HUES6 (cell line): ENCODE data around the gene CPA1.

Source experiments
- H3K27ac ChIP-seq: 2 replicates; pipeline ENCODE4 v1.7.0; 2013; ENCODE audit warnings: low read depth, mild to moderate bottlenecking, low read length, inconsistent platforms
- H3K27me3 ChIP-seq: 2 replicates; pipeline ENCODE4 v1.6.1; 2013; ENCODE audit warnings: low read length; ENCODE audit not compliant: control insufficient read depth, insufficient read depth
- H3K36me3 ChIP-seq: 2 replicates; pipeline ENCODE4 v1.6.1; 2013; ENCODE audit warnings: low read length; ENCODE audit not compliant: control insufficient read depth, insufficient read depth
- H3K4me1 ChIP-seq: 2 replicates; pipeline ENCODE4 v1.6.1; 2013; ENCODE audit warnings: low read length; ENCODE audit not compliant: control insufficient read depth, insufficient read depth
- H3K4me3 ChIP-seq: 2 replicates; pipeline ENCODE4 v1.5.1; 2013; ENCODE audit warnings: low read depth, low read length
- H3K9ac ChIP-seq: one replicate; pipeline ENCODE4 v1.6.1; 2013; ENCODE audit warnings: mild to moderate bottlenecking, low read length
- H3K9me3 ChIP-seq: 2 replicates; pipeline ENCODE4 v1.6.1; 2013; ENCODE audit warnings: low read depth, low read length; ENCODE audit not compliant: control insufficient read depth, insufficient read depth

CPA1 gene

DNA sequence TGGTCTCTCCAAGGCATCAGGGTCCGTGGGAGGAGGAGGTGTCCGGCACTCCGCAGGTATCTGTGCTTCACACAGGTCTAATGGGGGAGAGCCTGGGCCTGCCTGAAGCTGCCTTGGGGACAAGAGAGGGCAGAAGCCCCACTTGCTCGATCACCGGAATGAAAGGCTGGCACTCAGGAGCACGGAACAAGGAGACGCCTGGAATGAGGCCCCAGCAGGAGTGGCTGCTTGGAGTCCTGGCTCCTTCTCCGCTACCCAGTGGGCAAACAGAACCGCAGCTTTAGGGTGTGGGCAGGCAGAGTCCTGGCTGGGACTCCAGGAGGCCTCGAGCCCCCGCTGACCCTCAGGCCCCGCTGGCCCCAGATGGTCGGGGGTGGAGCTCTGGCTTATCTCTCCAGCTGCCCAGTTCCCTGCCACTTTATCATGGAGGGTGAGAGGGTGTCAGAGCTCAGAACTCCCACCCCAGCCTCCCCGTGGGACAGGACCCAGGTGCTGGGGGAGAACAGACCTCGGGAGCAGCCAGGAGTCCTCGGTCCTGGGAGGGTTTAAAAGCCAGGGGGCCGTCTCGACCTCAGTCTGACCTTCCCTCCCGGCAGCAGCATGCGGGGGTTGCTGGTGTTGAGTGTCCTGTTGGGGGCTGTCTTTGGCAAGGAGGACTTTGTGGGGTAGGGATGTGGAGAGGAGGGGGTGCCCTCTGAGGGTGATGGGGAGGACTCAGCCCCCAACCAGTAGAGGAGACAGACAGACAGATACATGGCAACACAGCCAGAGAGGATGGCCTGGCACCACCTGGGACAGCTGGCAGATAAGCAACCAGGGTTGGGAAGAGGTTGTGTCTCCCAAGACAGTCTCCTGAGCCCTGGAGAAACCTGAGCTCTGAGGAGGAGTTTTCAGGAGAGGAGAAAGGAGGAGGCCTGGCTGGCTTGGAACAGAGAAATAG, at the start of gene CPA1:
TSS of gene CPA1 (plus strand) at position 574 of the 940 bp plus-strand sequence. CDS start at position 601, 27 bp downstream.
- Histone ChIP-seq H3K9me3 (peaks cover 20% of the 10 kb centered on the region), H3K27ac (no peak within 1 kb of the TSS), H3K4me1 (peaks cover 10% of the 10 kb centered on the region; the same call in 1 of the 2 replicates), H3K27me3 (no peaks in the 10 kb centered on the region), H3K9ac (peak within 1 kb of the TSS; percentile 43), H3K36me3 (no peaks in the 10 kb centered on the region), H3K4me3 (no peak within 1 kb of the TSS)

DNA sequence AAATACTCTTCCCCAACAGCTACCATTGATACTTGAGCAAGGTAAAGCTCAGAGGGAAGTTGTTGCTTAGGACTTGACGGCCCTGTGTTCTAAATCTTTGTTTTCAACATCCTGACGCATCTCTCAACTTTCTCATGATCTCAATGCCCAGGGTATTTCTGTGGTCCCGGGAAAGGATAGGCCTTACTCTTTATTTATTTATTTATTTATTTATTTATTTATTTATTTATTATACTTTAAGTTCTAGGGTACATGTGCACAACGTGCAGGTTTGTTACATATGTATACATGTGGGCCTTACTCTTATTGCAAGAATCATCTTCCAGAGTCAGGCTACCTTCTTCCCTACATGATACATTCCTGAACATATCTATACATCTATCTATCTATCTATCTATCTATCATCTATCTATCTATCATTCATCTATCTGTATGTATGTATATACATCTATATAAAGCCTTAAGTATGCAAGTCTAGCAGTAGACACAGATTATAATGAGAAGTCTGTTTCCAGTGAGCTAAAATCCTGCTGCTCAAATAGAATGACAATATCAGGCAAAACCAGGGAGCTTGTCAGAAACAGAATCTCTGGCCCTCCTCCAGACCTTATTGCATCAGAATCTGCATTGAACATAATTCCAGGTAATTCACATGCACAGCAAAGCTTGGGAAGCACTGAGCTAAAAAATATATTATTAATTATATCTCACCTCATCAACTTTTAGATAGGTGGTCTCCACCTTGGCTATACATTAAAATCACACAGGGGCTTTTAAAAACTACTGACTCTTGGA, 47.8 kb upstream of the CPA1 start:
- no peaks in the 10 kb centered on the region for H3K36me3 ChIP-seq
- no peaks in the 10 kb centered on the region for H3K27me3 ChIP-seq
- H3K4me3 ChIP-seq, result no peak overlapping the region
- no peaks in the 10 kb centered on the region for H3K9me3 ChIP-seq
- H3K27ac ChIP-seq, result no peak overlapping the region
- H3K9ac ChIP-seq, result no peak overlapping the region
- peaks cover 6% of the 10 kb centered on the region; the same call in 1 of the 2 replicates for H3K4me1 ChIP-seq

DNA sequence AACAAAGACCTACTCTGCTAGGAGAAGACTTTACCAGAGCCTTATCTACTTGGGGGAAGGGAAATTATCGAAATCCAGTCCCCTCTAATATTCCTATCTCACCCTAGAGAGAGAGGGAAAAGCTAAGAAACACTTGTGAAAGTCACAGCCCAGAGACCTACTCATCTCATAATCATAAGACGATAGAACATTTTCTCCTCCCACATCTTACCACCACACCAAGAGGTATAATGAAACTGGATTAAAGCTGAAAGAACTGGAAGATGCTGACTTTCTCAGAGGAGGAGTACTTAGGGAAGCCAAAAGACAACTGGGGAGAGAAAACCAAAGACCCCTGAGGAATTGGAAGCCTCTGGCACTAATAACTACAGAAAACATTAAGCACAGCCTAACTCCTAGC, 46.5 kb upstream of the CPA1 start:
- H3K4me1 ChIP-seq, result peaks cover 19% of the 10 kb centered on the region
- no peaks in the 10 kb centered on the region for H3K36me3 ChIP-seq
- H3K9ac ChIP-seq, result no peak overlapping the region
- H3K27ac ChIP-seq, result no peak overlapping the region
- H3K4me3 ChIP-seq, result no peak overlapping the region
- H3K9me3 ChIP-seq, result no peaks in the 10 kb centered on the region
- no peaks in the 10 kb centered on the region for H3K27me3 ChIP-seq

- H3K27ac ChIP-seq, result no peak overlapping the region
- H3K9me3 ChIP-seq, result no peaks in the 10 kb centered on the region
- no peaks in the 10 kb centered on the region for H3K36me3 ChIP-seq
- peaks cover 19% of the 10 kb centered on the region for H3K4me1 ChIP-seq
- no peak overlapping the region for H3K4me3 ChIP-seq
- H3K27me3 ChIP-seq, result no peaks in the 10 kb centered on the region
- H3K9ac ChIP-seq, result no peak overlapping the region
These were observed 46.0 kb upstream of the CPA1 start for GRCh38 chr7:130334274-130334673.

- no peak overlapping the region for H3K4me3 ChIP-seq
- H3K27me3 ChIP-seq, result no peaks in the 10 kb centered on the region
- H3K36me3 ChIP-seq, result no peaks in the 10 kb centered on the region
- H3K9ac ChIP-seq, result no peak overlapping the region
- H3K9me3 ChIP-seq, result no peaks in the 10 kb centered on the region
- H3K4me1 ChIP-seq, result peaks cover 14% of the 10 kb centered on the region
- H3K27ac ChIP-seq, result no peak overlapping the region
These were observed 42.8 kb upstream of the CPA1 start for GRCh38 chr7:130337410-130337971.

DNA sequence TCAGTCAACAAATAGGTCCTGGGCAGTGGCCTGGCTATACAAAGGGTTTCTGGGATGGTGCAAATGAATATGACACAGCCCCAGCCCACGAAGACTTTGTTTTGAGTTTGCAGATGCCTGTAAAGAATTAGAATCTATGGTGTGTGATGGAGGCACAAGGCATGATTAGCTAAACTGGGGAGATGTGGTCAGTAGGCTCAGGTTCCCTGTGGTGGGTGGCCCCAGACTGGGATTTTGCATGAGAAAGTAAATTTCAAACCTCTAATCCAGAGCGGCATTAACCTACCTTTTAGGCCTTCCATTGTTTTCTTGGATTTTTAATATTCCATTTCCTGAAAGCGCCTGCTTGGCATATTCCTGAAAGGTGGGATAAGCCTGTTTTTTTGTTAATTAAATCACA, 42.1 kb upstream of the CPA1 start:
- no peaks in the 10 kb centered on the region for H3K27me3 ChIP-seq
- peaks cover 14% of the 10 kb centered on the region for H3K4me1 ChIP-seq
- H3K9ac ChIP-seq, result no peak overlapping the region
- no peak overlapping the region for H3K27ac ChIP-seq
- H3K36me3 ChIP-seq, result no peaks in the 10 kb centered on the region
- no peak overlapping the region for H3K4me3 ChIP-seq
- H3K9me3 ChIP-seq, result no peaks in the 10 kb centered on the region

- H3K4me3 ChIP-seq, result no peak overlapping the region
- no peaks in the 10 kb centered on the region for H3K36me3 ChIP-seq
- no peak overlapping the region for H3K9ac ChIP-seq
- no peak overlapping the region for H3K27ac ChIP-seq
- no peaks in the 10 kb centered on the region for H3K27me3 ChIP-seq
- H3K9me3 ChIP-seq, result no peaks in the 10 kb centered on the region
- peaks cover 34% of the 10 kb centered on the region for H3K4me1 ChIP-seq
These were observed 38.4 kb upstream of the CPA1 start for GRCh38 chr7:130341882-130342281.

DNA sequence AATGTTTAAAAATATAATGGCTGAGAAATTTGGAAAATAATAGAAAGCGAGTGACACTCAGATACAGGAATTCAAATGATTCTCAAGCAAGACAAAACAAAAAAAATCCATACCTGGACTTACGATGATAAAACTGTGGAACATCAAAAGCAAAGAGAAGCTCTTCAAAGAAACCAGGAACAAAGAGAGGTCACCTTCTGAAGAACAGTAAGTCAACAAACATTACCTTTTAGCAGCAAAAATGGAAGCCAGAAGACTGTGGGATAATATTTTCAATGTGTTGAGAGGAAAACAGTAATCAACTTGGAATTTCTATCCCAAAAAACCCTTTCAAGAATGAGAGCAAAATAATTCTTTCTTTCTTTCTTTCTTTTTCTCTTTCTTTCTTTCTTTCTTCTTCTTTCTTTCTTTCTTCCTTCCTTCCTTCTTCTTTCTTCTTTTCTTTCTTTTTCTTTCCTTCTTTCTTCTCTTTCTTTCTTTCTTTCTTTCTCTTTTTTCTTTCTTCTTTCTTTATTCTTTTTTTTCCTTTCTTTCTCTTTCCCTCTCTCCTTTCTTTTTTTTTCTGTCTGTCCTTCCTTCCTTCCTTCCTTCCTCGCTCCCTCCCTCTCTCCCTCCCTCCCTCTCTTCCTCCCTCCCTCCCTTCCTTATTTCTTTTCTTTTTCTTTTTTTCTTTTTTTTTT, 37.5 kb upstream of the CPA1 start:
- Histone ChIP-seq H3K27me3 (no peaks in the 10 kb centered on the region), H3K4me3 (no peak overlapping the region), H3K9ac (no peak overlapping the region), H3K4me1 (peaks cover 28% of the 10 kb centered on the region), H3K9me3 (no peaks in the 10 kb centered on the region), H3K36me3 (no peaks in the 10 kb centered on the region), H3K27ac (no peak overlapping the region)

GRCh38 chr7:130344271-130344866, 35.9 kb upstream of the CPA1 start, which contains the start of gene CPA5:
Gene CPA5 (plus strand): TSS chr7:130344816. CDS start chr7:130346486, 1,670 bp downstream.
- Histone ChIP-seq H3K4me3 (no peak within 1 kb of the TSS), H3K27me3 (no peaks in the 10 kb centered on the region), H3K27ac (no peak within 1 kb of the TSS), H3K4me1 (peaks cover 20% of the 10 kb centered on the region), H3K36me3 (no peaks in the 10 kb centered on the region), H3K9ac (no peak within 1 kb of the TSS), H3K9me3 (no peaks in the 10 kb centered on the region)

DNA sequence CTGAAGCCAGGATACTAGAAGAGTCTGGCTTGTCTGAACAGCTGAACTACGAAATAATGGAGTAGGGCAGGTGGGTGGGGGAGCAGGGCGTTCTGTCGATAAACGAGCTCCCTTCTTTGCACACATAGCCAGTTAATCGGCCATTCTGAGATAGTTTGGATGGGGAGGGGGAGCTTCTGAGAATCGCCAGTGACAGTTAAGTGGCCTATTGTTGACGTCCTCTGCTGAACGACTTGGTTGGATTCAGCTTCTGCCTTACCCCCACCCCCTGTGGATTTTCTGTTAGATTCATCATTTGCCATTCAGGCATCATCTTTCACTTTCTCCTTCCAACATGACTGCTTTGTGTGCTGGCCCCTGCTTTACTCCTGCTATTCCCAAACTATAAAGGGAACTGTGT, 35.2 kb upstream of the CPA1 start:
- H3K36me3 ChIP-seq, result no peaks in the 10 kb centered on the region
- no peak overlapping the region for H3K9ac ChIP-seq
- no peaks in the 10 kb centered on the region for H3K27me3 ChIP-seq
- H3K9me3 ChIP-seq, result no peaks in the 10 kb centered on the region
- H3K4me3 ChIP-seq, result no peak overlapping the region
- peaks cover 24% of the 10 kb centered on the region for H3K4me1 ChIP-seq
- no peak overlapping the region for H3K27ac ChIP-seq
